Heart right ventricle (tissue), 16 donors: Measurements from ENCODE around the gene ZDHHC7. TPM values are rescaled to one million over a fixed set of nuclear protein-coding genes. Genes with fewer than 3 reads are reported as not detected.

Experiments
- ATAC-seq, 8 donors: fragments of 200-7000 bp; cut with Tn5 transposase; one replicate each; pipeline ENCODE4 v1.9.1; 2020; ENCODE audit warnings: mild to moderate bottlenecking in 8 of 8, moderate library complexity in 8 of 8, moderate number of reproducible peaks in 1 of 8
- DNase-seq, 2 donors: peaks; one replicate each; pipeline ENCODE4 v3.0.0-alpha.2; 2020
- H3K27ac ChIP-seq, 10 donors: fragments of 200-600 bp; sonication (generic) in 2 of 10; one replicate each; pipeline versions ENCODE4 v1.5.0 to v1.8.0; 2020 to 2022; ENCODE audit warnings: mild to moderate bottlenecking in 3 of 10
- H3K27me3 ChIP-seq, 7 donors: fragments of 200-600 bp; one replicate each; pipeline ENCODE4 v1.8.0; 2021 to 2022; ENCODE audit warnings: mild to moderate bottlenecking in 2 of 7
- H3K36me3 ChIP-seq, 9 donors: fragments of 200-600 bp; sonication (generic) in 1 of 9; one replicate each; pipeline versions ENCODE4 v1.5.0 to v1.8.0; 2020 to 2022; ENCODE audit warnings: mild to moderate bottlenecking in 2 of 9
- H3K4me1 ChIP-seq, 9 donors: fragments of 200-600 bp; sonication (generic) in 1 of 9; one replicate each; pipeline versions ENCODE4 v1.5.0 to v1.8.0; 2020 to 2022; ENCODE audit warnings: mild to moderate bottlenecking in 4 of 9
- H3K4me3 ChIP-seq, 10 donors: fragments of 200-600 bp; sonication (generic) in 2 of 10; one replicate each; pipeline versions ENCODE4 v1.5.0 to v1.8.0; 2020 to 2022; ENCODE audit warnings: mild to moderate bottlenecking in 7 of 10, moderate library complexity in 2 of 10
- H3K9me3 ChIP-seq, 11 donors: fragments of 200-600 bp in 10 of 11; sonication (generic) in 2 of 11; one replicate each; pipeline versions ENCODE4 v1.5.0 to v1.8.0; 2013 to 2022; ENCODE audit warnings: mild to moderate bottlenecking in 2 of 11, control low read depth in 1 of 11, moderate library complexity in 1 of 11
- CTCF ChIP-seq, 9 donors: fragments of 200-600 bp; sonication (generic) in 2 of 9; IDR thresholded peaks; one replicate each; pipeline versions ENCODE4 v1.5.0 to v1.8.0; 2021 to 2022; ENCODE audit warnings: antibody characterized with exemption in 9 of 9, mild to moderate bottlenecking in 5 of 9, moderate library complexity in 1 of 9
- WGBS, 2 donors: extraction: QIAGEN DNeasy Blood & Tissue Kit; methylation state at CpG; one replicate each; pipeline ENCODE4 v1.1.7; 2013; ENCODE audit warnings: inconsistent platforms in 1 of 2; 5-methylcytosine and 5-hydroxymethylcytosine counted together
- intact Hi-C, 10 donors: fragments of 100-400 bp; cut with DNase I; formaldehyde crosslinking; loops; one replicate each; pipeline versions ENCODE4 v1.11.1 to v1.14.2; 2022
- polyA plus RNA-seq, 2 donors: library from polyadenylated mRNA; stranded (reverse); fragments of 200-250 nt; gene quantifications; one replicate each; pipeline ENCODE4 v1.2.3, GENCODE V29; 2013
- total RNA-seq, 10 donors: library from RNA; stranded (reverse); fragmentation: NEBNext Ultra II Directional in 3 of 10; extraction: Animal tissue kit (Norgen Biotek cat#: 25700) in 3 of 10; gene quantifications; one replicate each; pipeline versions ENCODE4 v1.2.1 to v1.2.4, GENCODE V29; 2021 to 2023
- donor health status: Arrhythmogenic right ventricular cardiomyopathy.
- donor health status: ischemic (EF 13 %, LVEDD 7.1; RV severe dilation, severe dysfunction).
- donor health status: healthy with polysubstance abuse.
- donor health status: DM: no; HTN: yes; CAD: no.
- donor health status: DM: no; HTN: no; CAD: no.
- donor health status: ischemic (EF 25% LVEDD 6.9; RV normal size, moderate dysfunction).
- donor health status: ischemic (EF 25% LVEDD 5.7; RV mildly dilated, moderate dysfunction).
- donor health status: healthy.
- donor health status: DM: yes; HTN: yes; CAD: no.
- donor health status: Ischemic cardiomyopathy.
- donor health status: ischemic (EF 35%, LVEDD 5.7; RV mildly dilated, moderate dysfunction).
- donor health status: nonischemic (EF 11% LVEDD 7.7; RV severe dilation, severe dysfunction).
- donor health status: DM: yes; HTN: yes; CAD: no.
- donor health status: PGD.
- donor health status: ischemic (EF 29% LVEDD 5.4; RV normal size, mild dysfunction).
- donor health status: nonischemic (EF 23%, LVEDD 6.1; RV moderate dilation, normal function).

ZDHHC7 gene
- total and polyA plus RNA-seq, 12 donors, result 15.1 to 55.5 (median 41.8) TPM

DNA sequence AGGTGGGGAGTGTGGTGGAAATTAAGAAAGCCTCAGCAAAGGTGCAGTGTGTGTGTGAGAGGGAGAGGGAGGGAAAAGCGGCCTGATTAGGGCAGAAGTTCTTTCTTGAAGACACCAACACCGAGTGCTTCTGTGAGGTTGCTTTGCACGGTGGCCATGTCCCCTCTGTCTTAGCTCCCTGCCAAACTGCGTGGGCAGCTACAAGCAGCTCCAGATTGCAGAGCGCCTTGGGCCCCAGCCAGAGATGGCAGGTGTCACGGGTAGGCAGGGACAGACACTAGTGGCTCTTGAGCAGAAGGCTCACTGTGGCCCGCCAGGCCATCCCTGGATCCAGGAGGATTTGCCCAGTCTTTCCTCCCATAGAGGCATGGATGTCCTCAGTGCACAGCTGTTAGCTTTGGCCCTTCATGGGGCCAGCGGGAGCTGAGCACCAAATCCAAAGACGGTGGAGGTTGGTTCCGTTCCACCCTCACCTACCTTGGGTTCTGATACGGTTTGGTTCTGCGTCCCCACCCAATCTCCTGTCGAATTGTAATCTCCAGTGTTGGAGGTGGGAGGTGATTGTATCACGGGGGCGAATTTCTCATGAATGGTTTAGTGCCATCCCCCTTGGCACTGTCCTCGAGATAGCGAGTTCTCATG lies 37.7 kb upstream of the ZDHHC7 start:
- DNase-seq, result no peak
- Histone ChIP-seq H3K9me3 (no peaks in the 10 kb centered on the region), H3K36me3 (peaks cover 0 to 8% (median 0%) of the 10 kb centered on the region in 9 donors), H3K27me3 (no peaks in the 10 kb centered on the region), H3K4me3 (no peak overlapping the region), H3K4me1 (peaks cover 0 to 51% (median 15%) of the 10 kb centered on the region in 9 donors), H3K27ac (no peak overlapping the region)
- ATAC-seq, result no peak
- 89 to 95% methylated on average over 17 of the region's 17 CpGs for WGBS, 2 donors
- intact Hi-C loops, result no loop called here
- TF ChIP-seq CTCF (IDR thresholded peaks at IDR 0.05), result no peak

- Histone ChIP-seq H3K36me3 (peaks cover 0 to 8% (median 0%) of the 10 kb centered on the region in 9 donors), H3K9me3 (no peaks in the 10 kb centered on the region), H3K4me1 (peaks cover 0 to 51% (median 15%) of the 10 kb centered on the region in 9 donors), H3K27ac (no peak overlapping the region), H3K27me3 (no peaks in the 10 kb centered on the region), H3K4me3 (no peak overlapping the region)
- no peak for DNase-seq
- 91 to 93% methylated on average over 11 of the region's 11 CpGs for WGBS, 2 donors
- no peak for TF ChIP-seq CTCF (IDR thresholded peaks at IDR 0.05)
- ATAC-seq, result peak in 1 of 8 donors; percentile 19
- intact Hi-C loops, result no loop called here
These were observed 36.6 kb upstream of the ZDHHC7 start for GRCh38 chr16:85047867-85048455.

GRCh38 chr16:85046931-85047866 lies 35.9 kb upstream of the ZDHHC7 start:
- intact Hi-C loops, result no loop called here
- ATAC-seq, result peak in 6 of 8 donors; percentile 38 to 63 (median 54)

More at GRCh38 chr16:85046931-85047866, 35.9 kb upstream of the ZDHHC7 start:
- WGBS, 2 donors, result 58 to 67% methylated on average over 20 of the region's 20 CpGs
- no peak for TF ChIP-seq CTCF (IDR thresholded peaks at IDR 0.05)
- DNase-seq, result no peak
- Histone ChIP-seq H3K4me1 (peaks cover 0 to 45% (median 15%) of the 10 kb centered on the region in 9 donors), H3K9me3 (no peaks in the 10 kb centered on the region), H3K27me3 (no peaks in the 10 kb centered on the region), H3K36me3 (peaks cover 0 to 8% (median 0%) of the 10 kb centered on the region in 9 donors), H3K27ac (no peak overlapping the region), H3K4me3 (no peak overlapping the region)
